A549 (cell line): ENCODE measurements around the gene LEMD1.

Source experiments
- EP300 ChIP-seq, 2 experiments: fragments of >200 bp; sonication (Bioruptor Twin); formaldehyde crosslinking; IDR thresholded peaks; 2 replicates in 1 of 2; 3 replicates in 1 of 2; pipeline ENCODE4 v1.6.1; 2016 to 2017
- MYC ChIP-seq: IDR thresholded peaks from 2 replicates; pipeline ENCODE4 v1.6.1; 2012; ENCODE audit warnings: mild to moderate bottlenecking, inconsistent platforms, low read length, improper control_type of control experiment, borderline replicate concordance
- TF ChIP-seq, protein P1 (sequence below): fragments of >200 bp; sonication (Bioruptor Twin); formaldehyde crosslinking; IDR thresholded peaks from 3 replicates; pipeline ENCODE4 v1.5.1; 2016
- TF ChIP-seq, protein P2 (sequence below): IDR thresholded peaks from 2 replicates; pipeline ENCODE4 v1.6.1; 2012

GRCh38 chr1:205421798-205422197, at the start of gene LEMD1:
- TF ChIP-seq, protein P1, sequence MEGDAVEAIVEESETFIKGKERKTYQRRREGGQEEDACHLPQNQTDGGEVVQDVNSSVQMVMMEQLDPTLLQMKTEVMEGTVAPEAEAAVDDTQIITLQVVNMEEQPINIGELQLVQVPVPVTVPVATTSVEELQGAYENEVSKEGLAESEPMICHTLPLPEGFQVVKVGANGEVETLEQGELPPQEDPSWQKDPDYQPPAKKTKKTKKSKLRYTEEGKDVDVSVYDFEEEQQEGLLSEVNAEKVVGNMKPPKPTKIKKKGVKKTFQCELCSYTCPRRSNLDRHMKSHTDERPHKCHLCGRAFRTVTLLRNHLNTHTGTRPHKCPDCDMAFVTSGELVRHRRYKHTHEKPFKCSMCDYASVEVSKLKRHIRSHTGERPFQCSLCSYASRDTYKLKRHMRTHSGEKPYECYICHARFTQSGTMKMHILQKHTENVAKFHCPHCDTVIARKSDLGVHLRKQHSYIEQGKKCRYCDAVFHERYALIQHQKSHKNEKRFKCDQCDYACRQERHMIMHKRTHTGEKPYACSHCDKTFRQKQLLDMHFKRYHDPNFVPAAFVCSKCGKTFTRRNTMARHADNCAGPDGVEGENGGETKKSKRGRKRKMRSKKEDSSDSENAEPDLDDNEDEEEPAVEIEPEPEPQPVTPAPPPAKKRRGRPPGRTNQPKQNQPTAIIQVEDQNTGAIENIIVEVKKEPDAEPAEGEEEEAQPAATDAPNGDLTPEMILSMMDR, result no peak
- TF ChIP-seq, protein P2, sequence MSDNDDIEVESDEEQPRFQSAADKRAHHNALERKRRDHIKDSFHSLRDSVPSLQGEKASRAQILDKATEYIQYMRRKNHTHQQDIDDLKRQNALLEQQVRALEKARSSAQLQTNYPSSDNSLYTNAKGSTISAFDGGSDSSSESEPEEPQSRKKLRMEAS, result no peak
- TF ChIP-seq EP300 (IDR thresholded peaks at IDR 0.05) (no peak), MYC (no peak)
